Measurements from ENCODE around the gene BCDIN3D. TPM values are rescaled to one million over a fixed set of nuclear protein-coding genes. Genes with fewer than 3 reads are reported as not detected.

The BCDIN3D gene
- total and polyA plus RNA-seq, 4 donors, result 2.6 to 4.4 (median 3.0) TPM

DNA sequence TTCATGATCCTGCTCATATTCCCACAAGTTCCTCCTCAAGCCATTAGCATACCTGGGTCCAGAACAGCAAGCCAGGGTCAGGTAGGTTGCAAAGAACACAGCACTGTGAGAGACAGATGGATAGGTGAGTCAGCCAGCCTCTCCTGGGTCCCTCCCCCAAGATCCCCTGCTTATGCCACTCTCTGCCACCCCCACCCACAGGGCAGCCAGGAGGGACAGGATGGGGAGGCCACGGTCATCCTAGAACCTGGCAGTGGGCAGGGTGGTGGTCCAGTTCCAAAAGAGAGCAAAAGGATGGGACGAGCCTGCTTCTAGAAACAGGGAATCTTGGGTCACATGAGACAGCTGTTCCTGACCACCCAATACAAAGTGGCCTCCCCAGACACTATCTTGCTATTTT, 48.1 kb upstream of the BCDIN3D start:
- TF ChIP-seq, protein P1, sequence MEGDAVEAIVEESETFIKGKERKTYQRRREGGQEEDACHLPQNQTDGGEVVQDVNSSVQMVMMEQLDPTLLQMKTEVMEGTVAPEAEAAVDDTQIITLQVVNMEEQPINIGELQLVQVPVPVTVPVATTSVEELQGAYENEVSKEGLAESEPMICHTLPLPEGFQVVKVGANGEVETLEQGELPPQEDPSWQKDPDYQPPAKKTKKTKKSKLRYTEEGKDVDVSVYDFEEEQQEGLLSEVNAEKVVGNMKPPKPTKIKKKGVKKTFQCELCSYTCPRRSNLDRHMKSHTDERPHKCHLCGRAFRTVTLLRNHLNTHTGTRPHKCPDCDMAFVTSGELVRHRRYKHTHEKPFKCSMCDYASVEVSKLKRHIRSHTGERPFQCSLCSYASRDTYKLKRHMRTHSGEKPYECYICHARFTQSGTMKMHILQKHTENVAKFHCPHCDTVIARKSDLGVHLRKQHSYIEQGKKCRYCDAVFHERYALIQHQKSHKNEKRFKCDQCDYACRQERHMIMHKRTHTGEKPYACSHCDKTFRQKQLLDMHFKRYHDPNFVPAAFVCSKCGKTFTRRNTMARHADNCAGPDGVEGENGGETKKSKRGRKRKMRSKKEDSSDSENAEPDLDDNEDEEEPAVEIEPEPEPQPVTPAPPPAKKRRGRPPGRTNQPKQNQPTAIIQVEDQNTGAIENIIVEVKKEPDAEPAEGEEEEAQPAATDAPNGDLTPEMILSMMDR (IDR thresholded peaks at IDR 0.05; ENCODE audit: control extremely low read depth, extremely low read depth), result no peak

DNA sequence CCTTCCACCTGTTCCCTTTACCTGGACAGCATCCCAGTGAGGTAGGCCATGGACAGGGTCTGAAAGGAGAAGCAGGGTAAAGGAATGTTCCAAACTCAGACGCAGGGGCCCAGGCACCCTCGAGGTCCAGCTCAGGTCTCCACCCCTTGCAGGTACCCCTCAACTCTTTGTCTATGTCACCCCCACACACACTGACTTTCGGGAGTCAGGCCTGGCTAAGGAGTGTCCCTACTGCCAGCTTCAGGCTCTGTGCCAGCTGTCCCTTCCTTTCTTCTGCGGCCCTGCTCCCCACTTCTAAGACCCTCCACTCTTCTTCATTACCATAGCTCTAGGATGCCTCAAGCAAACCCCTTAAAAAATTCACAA, 47.2 kb upstream of the BCDIN3D start:
- H3K9ac ChIP-seq (ENCODE audit: insufficient read depth in 1 of 2, low read length in 2 of 2), result no peak overlapping the region
- TF ChIP-seq, protein P1 (IDR thresholded peaks at IDR 0.05; ENCODE audit: control extremely low read depth, extremely low read depth), result no peak
- H3K9me3 ChIP-seq (ENCODE audit: control insufficient read depth in 4 of 4, insufficient read depth in 3 of 4, low read length in 3 of 4), result no peaks in the 10 kb centered on the region
- ATAC-seq (ENCODE audit: insufficient read depth, low FRiP score) (no peak), DNase-seq (no peak)
- H3K4me1 ChIP-seq (ENCODE audit: control insufficient read depth in 5 of 5, insufficient read depth in 5 of 5, low read length in 5 of 5), result peaks cover 0 to 10% (median 2%) of the 10 kb centered on the region in 5 donors
- H3K27me3 ChIP-seq (ENCODE audit: control insufficient read depth in 3 of 3, insufficient read depth in 3 of 3, low read length in 2 of 3), result peaks cover 0 to 3% (median 2%) of the 10 kb centered on the region in 3 donors
- no peak overlapping the region for H3K27ac ChIP-seq (ENCODE audit: low read depth in 1 of 2, low read length in 1 of 2)
- WGBS, 2 donors, result 72 to 87% methylated on average over 4 of the region's 4 CpGs
- no peaks in the 10 kb centered on the region for H3K36me3 ChIP-seq (ENCODE audit: control insufficient read depth in 4 of 4, insufficient read depth in 4 of 4, low read length in 4 of 4)
- H3K4me3 ChIP-seq, result no peak overlapping the region

More for the DNA sequence above, 48.1 kb upstream of the BCDIN3D start:
- Histone ChIP-seq H3K27me3 (ENCODE audit: control insufficient read depth in 3 of 3, insufficient read depth in 3 of 3, low read length in 2 of 3) (peaks cover 0 to 3% (median 2%) of the 10 kb centered on the region in 3 donors), H3K4me1 (ENCODE audit: control insufficient read depth in 5 of 5, insufficient read depth in 5 of 5, low read length in 5 of 5) (peaks cover 0 to 10% (median 2%) of the 10 kb centered on the region in 5 donors), H3K9me3 (ENCODE audit: control insufficient read depth in 4 of 4, insufficient read depth in 3 of 4, low read length in 3 of 4) (no peaks in the 10 kb centered on the region), H3K4me3 (no peak overlapping the region), H3K36me3 (ENCODE audit: control insufficient read depth in 4 of 4, insufficient read depth in 4 of 4, low read length in 4 of 4) (no peaks in the 10 kb centered on the region), H3K9ac (ENCODE audit: insufficient read depth in 1 of 2, low read length in 2 of 2) (no peak overlapping the region), H3K27ac (ENCODE audit: low read depth in 1 of 2, low read length in 1 of 2) (no peak overlapping the region)
- DNase-seq, result no peak
- 88 to 96% methylated on average over 2 of the region's 2 CpGs for whole genome bisulfite sequencing, 2 donors
- ATAC-seq (ENCODE audit: insufficient read depth, low FRiP score), result no peak

DNA sequence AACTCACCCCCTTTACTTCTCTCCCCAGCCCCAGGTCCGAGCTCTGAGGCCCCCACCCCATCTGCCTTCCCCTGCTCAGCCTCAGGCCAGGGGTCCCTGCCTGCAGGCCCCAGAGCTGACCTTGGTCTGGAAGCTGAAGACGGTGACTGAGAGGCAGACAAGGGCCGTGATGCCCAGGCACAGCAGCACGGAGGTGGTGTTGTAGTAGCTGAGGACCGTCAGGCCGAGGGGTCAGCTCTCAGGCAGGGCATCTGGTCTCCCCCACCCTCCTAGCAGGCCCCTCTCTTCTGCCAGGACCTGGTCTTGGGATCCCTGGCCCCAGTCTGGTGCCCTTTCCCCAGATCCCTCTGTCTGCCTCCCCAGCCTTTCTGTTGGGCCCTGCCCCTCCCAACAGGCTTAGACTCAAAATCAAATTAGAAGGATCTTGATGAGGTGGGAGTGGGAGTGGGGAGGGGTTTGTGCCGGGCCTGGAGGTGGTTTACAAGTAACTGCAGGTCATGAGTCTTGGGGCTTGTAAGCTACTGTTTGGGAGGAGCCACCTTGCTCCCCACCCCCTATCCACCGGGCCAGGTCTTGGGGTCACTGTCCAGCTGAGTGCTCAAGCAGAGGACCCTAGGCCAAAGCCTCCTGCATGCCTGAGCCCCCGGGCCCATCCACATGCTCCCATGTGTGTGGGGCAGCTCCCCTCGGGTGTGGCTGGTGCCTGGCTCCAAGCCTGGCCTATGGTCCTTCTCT, 46.6 kb upstream of the BCDIN3D start:
- TF ChIP-seq, protein P1 (IDR thresholded peaks at IDR 0.05; ENCODE audit: control extremely low read depth, extremely low read depth), result no peak
- Histone ChIP-seq H3K9ac (ENCODE audit: insufficient read depth in 1 of 2, low read length in 2 of 2) (no peak overlapping the region), H3K4me1 (ENCODE audit: control insufficient read depth in 5 of 5, insufficient read depth in 5 of 5, low read length in 5 of 5) (peaks cover 0 to 10% (median 2%) of the 10 kb centered on the region in 5 donors), H3K27me3 (ENCODE audit: control insufficient read depth in 3 of 3, insufficient read depth in 3 of 3, low read length in 2 of 3) (peaks cover 0 to 3% (median 2%) of the 10 kb centered on the region in 3 donors), H3K4me3 (no peak overlapping the region), H3K9me3 (ENCODE audit: control insufficient read depth in 4 of 4, insufficient read depth in 3 of 4, low read length in 3 of 4) (no peaks in the 10 kb centered on the region), H3K36me3 (ENCODE audit: control insufficient read depth in 4 of 4, insufficient read depth in 4 of 4, low read length in 4 of 4) (no peaks in the 10 kb centered on the region), H3K27ac (ENCODE audit: low read depth in 1 of 2, low read length in 1 of 2) (no peak overlapping the region)
- WGBS, 2 donors, result 87 to 89% methylated on average over 10 of the region's 10 CpGs
- no peak for DNase-seq
- no peak for ATAC-seq (ENCODE audit: insufficient read depth, low FRiP score)

All from lung (tissue), 12 donors.